Left renal cortex interstitium (tissue), 4 donors: Measurements from ENCODE around the gene PARK7. TPM values are rescaled to one million over a fixed set of nuclear protein-coding genes. Genes with fewer than 3 reads are reported as not detected.
"Not testable (repeated sequence)": the region's sequence is repeated elsewhere in the genome, so short reads cannot be mapped to it uniquely, and the experiment has no call there.

ENCODE experiments used
- DNase-seq, 4 donors: peaks; one replicate each; pipeline ENCODE4 v3.0.0-alpha.2; 2013; ENCODE audit warnings: low read depth in 4 of 4, low spot score in 2 of 4, missing footprints in 1 of 4
- polyA plus RNA-seq, 4 donors: library from polyadenylated mRNA; unstranded; fragments of 120-200 nt; gene quantifications; one replicate each; pipeline ENCODE4 v1.2.1, GENCODE V29; 2013; ENCODE audit not compliant: insufficient read length in 4 of 4

Gene PARK7
- polyA plus RNA-seq, 4 donors = 280 to 378 (median 329) TPM

DNA sequence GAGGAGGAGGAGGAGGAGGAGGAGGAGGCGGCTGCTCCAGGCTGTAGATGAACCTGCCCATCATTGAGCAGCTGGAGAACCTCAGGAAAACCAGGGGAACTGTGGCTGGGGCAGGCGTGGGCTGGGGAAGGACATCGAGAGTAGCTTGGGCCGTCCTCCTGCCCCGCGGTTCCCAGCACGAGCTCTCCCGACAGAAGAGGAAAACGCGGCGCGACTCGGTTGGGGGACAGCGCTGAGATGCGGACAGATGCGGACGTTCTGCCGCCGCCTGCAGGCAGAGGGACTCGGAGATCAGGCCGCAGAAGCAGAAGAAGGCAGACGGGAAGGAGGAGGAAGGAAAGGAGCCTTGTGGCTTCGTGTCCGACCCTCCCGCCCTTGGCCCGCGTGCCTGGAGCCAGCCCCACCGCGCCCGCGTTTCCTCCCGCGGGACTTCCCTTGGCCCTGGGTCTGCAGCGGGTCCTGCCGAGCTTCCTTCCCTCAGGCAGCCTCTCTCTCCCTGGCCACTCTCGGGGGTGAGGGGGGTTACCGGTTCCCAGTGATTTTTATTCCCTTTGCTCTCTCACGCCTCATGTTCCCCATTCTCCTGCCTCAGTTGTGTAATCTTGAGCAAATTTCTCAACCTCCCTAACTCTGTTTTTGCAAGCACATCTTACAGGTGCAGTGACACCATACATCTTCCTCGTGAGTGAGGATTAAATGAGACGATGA is 19.1 kb upstream of the PARK7 start:
- peak in 3 of 4 donors; percentile 13 to 40 (median 37) for DNase-seq

DNA sequence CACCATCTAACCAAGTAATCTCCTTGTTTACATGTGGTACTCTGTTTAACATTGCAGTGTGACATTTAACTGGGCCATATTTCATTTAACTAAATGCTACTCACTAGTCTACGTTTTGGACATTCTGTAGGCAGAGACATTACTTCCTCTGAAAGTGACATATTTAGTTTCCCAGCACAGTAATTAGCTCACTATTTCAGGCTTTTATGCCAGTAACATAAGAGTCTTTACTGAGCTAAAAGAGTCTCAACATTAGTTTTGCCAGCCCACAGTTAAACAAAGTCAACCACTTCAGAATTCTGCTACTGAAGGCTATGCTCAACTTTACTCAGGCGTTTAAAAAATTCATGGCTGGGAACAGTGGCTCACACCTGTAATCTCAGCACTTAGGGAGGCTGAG is 18.3 kb upstream of the PARK7 start:
- no peak for DNase-seq

DNA sequence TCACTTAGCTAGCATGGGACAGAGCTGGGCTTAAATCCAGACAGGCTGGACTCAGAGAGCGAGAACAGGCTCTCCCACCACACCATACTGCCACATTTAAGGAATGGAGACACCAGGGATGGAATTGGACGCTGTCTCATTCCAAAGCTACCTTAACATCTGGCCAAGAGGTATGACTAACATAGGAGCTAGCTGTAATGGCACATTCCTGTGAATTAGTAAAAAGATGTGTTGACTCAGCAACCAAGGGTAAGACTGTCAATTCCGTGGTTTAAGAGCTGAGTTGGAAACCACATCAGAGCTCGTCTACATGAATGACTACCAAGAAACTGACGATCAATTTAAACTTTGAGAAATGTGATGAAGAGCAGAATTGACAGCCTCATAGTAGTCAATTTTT is 12.6 kb upstream of the PARK7 start:
- DNase-seq = no peak

DNA sequence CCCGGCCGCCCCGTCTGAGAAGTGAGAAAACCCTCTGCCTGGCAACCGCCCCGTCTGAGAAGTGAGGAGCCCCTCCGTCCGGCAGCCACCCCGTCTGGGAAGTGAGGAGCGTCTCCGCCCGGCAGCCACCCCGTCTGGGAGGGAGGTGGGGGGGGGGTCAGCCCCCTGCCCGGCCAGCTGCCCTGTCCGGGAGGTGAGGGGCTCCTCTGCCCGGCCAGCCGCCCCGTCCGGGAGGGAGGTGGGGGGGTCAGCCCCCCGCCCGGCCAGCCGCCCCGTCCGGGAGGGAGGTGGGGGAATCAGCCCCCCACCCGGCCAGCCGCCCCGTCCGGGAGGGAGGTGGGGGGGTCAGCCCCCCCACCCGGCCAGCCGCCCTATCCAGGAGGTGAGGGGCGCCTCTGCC is 8.7 kb upstream of the PARK7 start:
- DNase-seq = not testable (repeated sequence)

DNA sequence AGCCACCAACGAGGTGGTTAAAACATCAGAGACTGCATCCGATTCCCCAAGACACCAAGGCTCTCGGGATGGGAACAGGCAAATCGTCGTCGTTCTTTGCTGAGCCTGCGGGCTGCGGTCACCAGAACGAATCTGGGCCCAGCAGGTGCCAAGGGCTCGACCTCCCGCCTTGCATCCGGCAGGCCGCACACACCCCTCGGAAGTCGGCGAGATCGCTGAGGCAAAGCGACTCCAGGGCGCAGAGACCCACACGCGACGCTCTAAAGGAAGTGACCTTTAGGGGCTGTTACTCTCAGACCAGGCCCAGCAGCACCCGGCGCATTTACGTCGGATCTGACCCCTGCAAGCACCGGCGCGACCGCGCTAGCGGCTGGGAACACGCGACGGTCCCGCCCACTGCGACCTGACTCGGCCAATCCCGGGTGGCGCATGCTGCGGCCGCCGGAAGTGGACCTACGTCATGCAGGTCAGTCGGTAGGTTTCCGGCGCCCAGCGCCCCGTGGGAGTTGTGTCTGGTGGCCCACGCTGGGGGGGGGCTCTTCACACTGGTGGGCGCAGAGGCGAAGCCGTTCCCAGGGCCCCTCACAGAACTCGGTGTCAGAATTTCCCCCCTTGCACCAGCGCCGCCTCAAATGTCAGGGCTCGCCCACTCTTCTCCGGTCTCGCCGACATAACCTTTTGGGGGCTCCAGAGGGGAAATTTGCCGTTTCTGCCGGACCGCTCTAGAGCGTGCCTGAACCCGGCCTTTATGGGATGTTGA is 7.5 kb upstream of the PARK7 start:
- DNase-seq = peak; percentile 70 to 83 (median 77)

DNA sequence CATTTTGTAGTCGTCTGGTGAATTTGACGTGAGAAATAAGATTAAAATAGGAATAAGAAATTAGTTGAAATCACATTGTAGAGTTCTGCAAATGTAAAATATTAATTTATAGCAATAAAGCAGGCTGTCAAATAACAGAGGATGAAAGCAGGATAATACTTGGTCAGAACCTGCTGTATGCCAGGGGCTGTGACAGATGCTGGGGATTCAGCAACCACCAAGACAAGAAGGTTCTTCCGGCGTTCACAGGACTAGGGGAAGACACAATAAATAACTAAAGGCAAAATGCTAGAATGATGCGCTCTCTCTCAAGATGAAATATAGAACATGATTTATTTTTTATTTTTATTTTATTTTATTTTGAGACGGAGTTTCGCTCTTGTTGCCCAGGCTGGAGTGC is 6.8 kb upstream of the PARK7 start:
- no peak for DNase-seq

DNA sequence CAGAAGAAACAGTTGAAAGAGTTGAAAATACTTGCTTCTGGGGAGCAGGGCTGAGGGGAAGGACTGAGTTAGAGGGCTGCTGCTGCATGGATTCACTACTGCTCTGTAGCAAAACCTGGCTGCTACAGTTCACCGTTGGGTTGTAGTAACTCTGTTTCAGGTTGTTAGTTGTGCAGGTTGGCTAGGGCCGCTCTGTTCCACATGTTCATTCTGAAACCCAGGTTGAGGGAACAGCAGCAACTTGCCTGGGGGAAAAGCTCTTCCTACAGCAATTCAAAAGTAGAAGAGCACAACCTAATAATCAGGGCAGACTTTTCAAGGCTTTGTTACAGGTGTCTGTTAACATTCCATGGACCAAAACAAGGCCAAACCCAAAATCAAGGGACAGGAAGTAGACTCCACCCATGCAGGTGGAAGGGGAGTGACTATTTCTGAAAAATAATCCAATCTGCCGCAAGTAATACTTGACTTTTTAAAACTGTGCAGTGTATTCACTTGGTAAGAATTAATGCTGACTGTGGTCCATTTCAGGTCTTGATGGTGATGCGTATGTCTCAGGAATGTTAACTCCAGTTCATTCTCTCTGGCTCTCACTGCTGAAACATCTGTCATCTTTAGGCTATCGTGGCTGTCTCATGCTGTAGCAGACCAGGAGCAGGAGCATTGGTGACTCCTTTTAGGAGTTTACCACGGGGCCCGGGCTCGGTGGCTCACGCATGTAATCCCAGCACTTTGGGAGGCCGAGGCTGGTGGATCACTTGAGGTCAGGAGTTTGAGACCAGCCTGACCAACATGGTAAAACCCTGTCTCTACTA is 5.1 kb upstream of the PARK7 start:
- no peak for DNase-seq

DNA sequence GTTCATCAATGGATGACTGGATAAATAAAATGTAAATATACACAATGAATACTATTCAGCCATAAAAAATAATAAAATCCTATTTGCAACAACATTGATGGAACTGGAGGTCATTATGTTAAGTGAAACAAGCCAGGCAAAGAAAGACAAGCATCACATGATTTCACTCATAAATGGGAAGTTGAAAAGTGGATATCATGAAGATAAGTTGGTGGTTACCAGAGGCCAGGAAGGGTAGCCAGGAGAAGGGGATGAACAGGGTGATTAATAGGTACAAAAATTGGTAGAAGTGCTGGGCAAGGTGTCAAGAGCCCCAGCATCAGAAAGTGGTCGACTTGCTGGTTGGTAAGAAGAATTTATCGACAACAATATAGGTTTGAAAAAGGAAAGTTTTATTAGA is 1.3 kb upstream of the PARK7 start:
- DNase-seq = no peak

DNA sequence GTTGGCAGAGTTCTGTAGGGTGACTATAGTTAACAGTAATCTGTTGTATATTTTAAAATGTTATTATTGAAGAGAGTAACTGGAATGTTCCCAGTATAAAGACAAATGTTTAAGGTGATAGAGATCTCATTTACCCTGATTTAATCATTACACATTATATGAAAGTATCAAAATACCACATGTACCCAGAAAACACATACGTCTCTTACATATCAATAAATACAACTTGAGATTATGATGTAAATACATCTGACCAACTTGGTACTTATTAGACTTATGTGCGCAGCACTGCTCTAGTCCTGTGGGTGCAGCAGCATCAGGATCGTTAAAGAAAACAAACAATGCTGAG is 670 bp upstream of the PARK7 start:
- DNase-seq = no peak

DNA sequence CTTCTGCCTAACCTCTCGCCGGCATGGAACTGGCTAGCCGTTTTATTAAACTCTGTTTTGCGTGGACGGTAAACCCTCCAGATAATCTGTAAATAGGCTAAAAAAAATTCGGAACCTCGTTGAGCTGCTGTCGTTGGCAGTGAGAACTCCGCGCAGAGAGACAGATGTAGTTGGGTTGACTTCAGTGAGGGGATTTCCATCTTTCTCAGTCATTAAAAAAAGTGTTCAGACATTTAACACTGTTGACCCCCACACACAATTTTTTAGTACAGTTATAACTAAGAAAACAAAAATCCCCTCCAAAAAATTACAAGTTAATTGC is 464 bp downstream of the PARK7 start:
- DNase-seq = peak in 1 of 4 donors; percentile 23

DNA sequence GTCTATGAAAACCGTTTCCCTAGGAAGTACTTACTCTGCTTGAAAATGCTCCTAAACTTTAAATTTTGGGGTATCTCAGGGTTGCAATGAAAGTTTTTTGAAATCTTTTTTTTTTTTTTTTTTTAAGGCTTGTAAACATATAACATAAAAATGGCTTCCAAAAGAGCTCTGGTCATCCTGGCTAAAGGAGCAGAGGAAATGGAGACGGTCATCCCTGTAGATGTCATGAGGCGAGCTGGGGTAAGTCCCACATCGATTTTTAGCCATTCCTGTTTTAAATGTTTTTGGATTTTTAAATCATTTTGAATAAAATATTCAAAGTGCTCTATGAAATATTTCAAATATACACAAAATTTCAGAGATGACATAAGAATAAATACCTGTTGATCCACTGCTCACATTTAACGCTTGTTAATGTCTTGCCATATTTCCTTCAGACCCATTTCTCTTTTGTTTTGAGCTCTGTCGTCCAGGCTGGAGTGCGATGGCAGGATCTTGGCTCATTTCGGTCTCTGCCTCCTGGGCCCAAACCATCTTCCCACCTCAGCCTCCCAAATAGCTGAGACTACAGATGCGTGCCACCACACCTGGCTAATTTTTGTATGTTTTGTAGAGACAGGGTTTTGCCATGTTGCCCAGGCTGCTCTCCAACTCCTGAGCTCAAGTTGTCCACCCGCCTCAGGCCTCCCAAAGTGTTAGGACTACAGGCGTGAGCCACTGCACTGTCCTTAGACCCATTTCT is 1.3 kb downstream of the PARK7 start:
- no peak for DNase-seq

DNA sequence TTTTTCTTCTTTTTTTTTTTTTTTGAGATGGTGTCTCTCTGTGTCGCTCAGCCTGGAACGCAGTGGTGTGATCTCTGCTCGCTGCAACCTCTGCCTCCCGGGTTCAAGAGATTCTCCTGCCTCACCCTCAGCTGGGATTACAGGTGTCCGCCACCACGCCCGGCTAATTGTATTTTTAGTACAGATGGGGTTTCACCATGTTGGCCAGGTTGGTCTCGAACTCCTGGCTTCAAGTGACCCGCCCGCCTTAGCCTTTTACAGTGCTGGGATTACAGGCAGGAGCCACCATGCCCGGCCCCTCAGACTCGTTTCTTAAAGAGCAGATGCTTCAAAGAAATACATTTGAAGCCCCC is 1.8 kb downstream of the PARK7 start:
- not testable (repeated sequence) for DNase-seq

DNA sequence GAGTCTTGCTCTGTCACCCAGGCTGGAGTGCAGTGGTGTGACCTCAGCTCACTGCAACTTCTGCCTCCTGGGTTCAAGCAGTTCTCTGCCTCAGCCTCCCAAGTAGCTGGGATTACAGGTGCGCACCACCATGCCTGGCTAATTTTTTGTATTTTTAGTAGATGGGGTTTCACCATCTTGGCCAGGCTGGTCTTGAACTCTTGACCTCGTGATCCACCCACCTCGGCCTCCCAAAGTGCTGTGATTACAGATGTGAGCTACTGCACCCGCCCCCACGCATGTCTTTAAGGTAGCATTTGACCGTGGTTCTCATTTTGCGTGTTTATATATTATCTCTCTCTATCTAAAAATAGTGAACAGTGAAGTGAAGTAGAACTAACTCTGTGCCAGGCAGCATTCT is 2.3 kb downstream of the PARK7 start:
- not testable (repeated sequence) for DNase-seq

DNA sequence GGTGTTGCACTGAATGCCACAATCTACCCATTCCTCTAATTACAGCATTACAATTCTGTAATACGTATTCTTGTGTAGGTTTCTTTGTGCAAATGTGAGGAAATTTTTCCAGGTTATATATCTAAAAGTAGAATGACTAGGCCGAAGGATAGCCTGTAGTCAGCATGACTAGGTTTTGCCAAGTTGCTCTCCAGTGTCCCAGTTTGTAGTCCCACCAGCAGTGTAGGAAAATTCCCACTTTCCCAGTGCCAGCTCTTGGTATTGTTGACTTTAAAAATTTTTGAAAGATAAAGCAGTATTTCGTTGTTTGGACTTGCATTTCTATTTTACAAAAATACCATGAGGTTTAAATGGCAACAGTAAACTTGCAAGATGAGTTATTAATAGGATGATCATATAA is 3.0 kb downstream of the PARK7 start:
- no peak for DNase-seq

DNA sequence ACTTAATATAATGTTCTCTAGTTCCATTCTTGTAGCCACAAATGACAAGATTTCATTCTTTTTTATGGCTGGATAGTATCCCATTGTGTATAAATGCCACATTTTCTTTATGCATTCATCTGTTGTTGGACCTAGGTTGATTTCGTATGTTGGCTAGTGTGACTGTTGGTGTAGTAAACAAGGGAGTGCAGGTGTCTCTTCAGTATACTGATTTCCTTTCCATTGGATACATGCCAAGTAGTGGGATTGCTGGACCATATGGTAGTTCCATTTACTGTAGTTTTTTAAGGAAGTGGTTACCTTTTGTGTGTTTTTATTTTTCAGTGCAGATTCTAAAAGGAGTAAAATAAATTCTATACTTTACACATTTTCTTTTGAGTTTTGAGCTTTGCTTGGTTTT is 5.7 kb downstream of the PARK7 start:
- DNase-seq = no peak

DNA sequence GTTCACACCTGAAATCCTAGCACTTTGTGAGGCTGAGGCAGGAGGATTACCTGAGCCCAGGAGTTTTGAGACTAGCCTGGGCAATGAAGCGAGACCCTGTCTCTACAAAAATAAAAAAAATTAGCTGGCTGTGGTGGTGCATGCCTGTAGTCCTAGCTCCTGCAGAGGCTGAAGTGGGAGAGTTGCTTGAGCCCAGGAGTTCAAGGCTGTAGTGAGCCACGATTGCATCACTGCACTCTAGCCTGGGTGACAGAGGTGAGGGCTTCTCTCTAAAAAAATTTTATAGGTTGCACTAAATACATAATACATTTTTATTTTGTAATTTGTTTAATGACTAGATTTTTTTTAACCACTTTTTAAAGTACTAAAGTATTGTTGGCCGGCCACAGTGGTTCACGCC is 6.1 kb downstream of the PARK7 start:
- DNase-seq = no peak

DNA sequence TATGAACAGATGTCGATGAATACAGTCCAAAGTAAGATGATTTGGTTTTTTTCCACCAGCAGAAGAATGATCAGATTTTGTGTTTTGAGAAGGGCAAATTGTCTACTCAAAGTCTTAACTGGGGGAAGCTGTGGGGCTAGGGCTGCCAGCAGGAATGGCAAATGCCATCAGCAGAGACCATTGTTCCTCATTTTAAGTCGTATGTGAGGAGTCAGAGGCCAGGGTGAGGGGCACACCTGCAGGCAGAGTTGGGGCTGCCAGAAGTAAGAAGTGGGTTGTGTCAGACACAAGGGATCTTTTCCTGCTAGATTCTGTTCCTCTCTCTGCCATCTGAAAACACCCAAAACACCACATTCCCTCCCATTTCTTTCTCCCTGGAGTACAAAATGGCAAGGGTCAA is 8.7 kb downstream of the PARK7 start:
- no peak for DNase-seq

DNA sequence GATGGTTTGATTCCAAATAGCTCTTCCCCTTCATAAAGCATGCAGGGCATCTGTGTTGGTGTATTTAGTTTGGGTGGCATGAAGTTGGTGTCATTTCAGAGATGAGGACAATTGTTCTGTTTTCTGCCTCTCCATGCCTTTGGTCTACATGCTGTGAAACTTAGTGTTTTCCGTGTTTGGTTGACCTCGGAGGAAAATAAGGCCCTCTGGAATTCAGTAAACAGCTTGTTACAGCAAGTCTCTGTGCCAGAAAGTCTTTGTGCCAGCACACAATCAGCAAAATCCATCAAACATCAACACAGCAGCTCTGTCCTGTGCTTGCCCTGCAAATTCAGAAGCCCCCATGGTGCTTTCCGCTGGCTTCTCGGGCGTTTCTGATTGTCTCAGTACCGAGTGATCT is 9.5 kb downstream of the PARK7 start:
- DNase-seq = no peak

DNA sequence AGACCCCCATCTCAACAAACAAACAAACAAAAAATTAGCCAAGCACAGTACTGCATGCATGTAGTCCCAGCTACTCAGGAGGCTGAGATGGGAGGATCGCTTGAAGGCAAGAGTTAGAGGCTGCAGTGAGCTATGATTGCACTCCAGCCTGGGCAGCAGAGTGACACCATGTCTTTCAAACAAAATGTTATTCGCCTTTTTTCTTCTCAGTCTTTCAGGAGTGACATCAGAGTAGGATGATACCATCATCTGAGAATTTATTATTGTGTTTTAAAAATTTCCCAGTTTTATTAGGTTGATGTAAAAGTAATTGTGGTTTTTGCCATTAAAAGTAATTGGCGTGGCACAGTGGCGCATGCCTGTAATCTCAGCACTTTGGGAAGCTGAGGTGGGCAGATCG is 10.8 kb downstream of the PARK7 start:
- no peak for DNase-seq

DNA sequence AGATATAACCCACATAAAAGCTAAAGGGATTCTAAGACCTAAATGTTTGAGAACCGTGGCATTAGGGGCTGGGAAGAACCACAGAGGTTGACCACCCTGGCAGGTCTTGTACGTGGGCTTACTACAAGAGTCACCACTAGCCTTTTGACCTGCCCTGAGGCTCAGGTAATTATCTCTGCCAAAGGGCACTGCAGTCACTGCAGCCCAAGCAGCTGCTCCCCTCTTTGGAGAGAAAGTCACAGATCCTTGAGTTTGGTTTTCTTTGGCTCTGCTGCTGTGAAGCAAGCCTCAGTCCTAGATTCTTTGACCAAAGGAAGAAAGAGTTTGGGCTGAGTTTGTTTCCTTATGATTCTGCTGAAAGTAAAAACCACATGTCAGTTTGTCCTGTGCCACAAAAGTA is 11.6 kb downstream of the PARK7 start:
- DNase-seq = no peak

DNA sequence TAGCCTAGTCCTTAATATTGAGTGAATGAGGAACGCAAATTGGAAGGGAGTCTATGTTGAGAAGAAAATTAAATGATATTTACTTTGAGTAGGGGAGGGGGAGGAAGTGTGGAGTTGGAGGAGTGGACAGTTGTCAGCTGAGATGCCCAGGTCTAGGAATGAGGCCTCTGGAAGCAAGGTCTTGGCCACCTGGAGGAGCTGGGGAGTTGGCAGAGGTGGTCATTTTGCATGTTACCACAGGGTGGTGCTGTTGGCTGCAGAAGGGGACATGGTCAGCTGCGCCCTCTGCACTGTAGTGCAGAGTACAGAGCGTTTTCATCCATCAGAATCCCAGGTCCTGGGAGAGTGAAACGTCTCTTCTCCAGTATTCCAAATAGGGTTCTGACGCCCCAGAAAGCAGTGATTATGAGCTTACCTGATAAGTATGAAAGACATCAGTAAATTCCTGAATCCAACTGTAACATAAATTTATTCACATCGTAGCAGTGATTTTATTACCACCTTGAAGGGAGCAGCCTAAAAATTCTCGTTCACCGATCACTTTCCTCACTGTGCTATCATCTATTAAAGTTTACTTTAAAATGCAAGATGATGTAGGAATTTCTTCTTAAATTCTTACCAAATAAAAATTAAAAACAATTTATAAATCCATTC is 13.8 kb downstream of the PARK7 start:
- peak in 2 of 4 donors; percentile 46 to 55 for DNase-seq
